ENCODE measurements around the gene UNKL.
A peak's percentile ranks its signal among the peaks of the same experiment; 100 is the strongest.

UNKL gene

DNA sequence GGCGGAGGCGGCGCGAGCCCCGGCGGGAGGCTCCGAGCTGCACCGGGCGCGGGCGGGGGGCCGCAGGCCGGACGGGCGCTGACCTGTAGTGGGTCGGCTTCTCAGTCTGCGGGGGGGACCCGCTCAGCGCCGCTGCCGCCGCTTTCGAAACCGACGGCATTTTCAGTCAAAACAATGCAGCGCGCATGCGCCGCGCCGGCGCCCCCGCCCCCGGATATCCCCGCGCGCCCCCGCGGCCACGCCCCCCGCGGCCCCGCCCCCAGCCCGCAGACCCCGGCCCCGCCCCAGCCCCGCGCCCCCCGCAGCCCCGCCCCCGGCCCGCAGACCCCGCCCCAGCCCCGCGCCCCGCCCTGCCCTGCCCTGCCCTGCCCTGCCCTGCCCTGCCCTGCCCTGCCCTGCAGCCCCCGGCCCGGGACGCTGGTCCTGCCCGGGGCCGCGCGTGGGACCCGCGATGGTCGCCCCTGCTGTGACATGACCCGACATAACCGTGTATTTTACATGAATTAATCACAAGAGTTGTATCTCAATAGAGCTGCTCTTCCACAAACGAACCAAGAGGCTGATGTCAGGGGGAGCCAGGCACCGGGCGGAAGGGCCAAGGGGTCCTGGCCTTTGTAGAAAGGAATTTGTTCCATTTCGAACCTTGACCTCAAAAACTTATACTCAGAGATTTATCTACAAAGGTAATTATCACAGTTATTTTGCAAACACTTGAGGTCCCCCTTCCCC is at the start of gene UNKL:
Gene UNKL (minus strand): TSS at position 173 of the 729 bp plus-strand sequence. CDS start 13 bp downstream, at position 160.
- peak in 46 of 56 donors; percentile 1 to 78 (median 40) for DNase-seq

- DNase-seq = no peak
Observed at GRCh38 chr16:1461146-1461545, 46.6 kb upstream of the UNKL start.

GRCh38 chr16:1460602-1461138 is 46.2 kb upstream of the UNKL start:
- DNase-seq = no peak

DNA sequence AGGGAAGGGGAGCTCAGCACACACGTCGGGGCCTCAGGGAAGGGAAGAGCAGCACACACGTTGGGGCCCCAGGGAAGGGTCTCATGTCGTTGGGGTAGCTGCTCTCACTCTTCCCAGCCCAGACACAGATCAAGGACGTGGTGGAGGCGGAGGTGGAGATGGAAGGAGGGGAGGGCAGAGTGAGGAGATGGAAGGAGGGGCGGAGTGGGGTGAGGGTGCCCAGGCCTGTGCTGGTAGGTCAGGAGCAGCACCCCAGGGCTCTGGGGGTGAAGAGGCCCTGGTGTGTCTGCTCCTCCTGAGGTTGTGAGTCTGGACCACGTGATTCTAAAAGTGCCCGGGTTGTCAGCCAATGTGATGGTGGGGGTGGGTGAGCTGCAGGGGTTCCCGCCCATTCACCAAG is 45.5 kb upstream of the UNKL start:
- no peak for DNase-seq

- DNase-seq = no peak
Observed at GRCh38 chr16:1458977-1459341, 44.5 kb upstream of the UNKL start.

DNA sequence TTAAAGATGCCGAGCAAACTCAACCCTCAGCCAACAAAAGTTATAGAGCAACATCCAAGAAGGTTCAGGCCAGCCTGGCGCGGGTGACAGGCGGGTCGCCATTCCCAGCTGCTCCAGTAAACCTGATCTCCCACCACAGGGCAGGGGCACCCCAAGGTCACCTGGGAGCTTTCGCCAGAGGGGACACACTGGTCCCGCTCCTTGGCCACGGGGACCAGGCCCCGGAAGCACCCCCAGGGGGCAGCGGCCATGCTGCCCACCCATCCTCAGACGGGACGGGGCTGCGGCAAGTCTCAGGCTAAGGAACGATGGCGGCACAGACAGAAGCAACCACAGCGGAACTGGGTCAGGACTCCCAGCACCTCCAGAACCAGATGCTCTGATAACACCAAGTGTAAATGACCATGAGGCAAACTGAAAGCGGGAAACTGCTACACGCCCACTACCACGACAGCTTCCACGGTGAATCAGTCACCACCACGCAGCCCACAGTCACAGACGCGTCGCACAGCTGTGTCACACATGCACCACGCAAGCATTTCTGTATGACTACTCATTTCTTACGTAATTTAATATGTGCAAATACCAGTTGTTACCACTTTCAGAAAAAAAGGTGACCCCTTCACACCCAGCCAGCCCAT is 44.0 kb upstream of the UNKL start:
- peak in 9 of 56 donors; percentile 5 to 22 (median 14) for DNase-seq

GRCh38 chr16:1457489-1458245 is 43.2 kb upstream of the UNKL start:
- no peak for DNase-seq

- no peak for DNase-seq
Observed at GRCh38 chr16:1456951-1457350, 42.4 kb upstream of the UNKL start.

DNA sequence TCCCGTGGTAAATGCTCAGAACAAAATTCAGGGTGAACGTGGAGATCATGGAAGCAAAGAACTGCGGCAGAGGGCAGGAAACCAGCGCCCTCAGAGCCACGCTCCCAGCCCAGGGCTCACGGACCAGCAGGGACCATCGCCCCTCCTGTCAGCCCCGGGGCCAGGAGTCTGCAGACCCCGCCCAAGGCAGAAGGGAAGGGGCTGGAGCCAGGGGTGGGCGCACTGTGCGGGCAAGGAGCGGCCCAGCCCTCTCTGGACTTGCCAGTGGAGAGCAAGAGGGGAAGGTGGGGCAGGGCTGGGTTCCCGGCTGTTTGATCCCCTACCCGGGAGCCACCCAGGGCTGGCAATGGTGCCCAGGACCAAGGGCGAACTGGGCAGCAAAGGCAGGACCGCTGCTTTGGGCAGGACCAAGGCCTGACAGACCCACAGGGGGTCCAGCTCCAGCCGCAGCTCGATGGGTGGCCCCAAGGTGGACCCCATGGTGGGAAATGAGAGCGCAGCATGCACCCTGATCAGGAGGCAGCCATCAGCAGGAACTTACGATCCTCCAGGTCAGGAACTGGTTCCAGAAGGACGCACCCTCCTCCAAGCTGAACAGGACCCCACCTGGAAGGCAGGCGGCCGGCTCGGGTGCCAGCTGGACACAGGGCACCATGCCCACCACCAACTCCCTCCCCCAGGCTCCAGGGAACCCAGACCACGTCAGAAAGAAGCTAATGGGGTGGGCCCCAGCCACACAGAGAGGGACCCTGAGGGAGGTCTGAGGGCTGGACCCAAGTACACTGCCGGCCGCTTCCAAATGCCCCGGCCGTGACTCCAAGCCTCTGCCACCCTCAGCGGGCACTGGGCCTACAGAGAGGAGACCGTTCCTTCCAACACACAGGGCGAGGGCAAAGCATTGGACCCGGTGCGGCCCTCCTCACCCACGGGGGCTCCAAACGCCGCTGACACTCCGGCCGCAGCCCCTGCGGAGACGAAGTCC is 41.0 kb upstream of the UNKL start:
- DNase-seq = no peak

DNA sequence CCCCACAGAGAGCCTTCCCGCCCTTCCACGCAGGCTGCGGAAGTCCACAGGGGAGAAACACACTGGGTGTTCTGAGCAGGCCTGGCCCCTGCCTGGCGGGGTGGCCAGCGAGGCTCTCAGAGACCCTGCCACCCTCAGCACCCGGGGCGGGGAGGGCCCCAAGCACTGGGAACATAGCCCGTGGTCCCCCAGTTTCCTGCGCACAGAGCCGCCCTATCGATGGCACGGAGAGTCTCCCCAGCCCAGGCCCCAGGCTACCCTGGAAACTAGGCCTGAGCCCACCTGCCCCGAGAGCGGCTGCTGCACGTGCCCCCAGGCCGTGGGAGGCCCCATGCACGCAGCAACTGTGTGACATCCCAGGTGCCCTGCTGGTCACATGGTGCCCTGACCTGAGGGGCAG is 40.1 kb upstream of the UNKL start:
- no peak for DNase-seq

- no peak for DNase-seq
Observed at GRCh38 chr16:1453316-1453715, 38.8 kb upstream of the UNKL start.

- DNase-seq = no peak
Observed at GRCh38 chr16:1452530-1452929, 38.0 kb upstream of the UNKL start.

DNA sequence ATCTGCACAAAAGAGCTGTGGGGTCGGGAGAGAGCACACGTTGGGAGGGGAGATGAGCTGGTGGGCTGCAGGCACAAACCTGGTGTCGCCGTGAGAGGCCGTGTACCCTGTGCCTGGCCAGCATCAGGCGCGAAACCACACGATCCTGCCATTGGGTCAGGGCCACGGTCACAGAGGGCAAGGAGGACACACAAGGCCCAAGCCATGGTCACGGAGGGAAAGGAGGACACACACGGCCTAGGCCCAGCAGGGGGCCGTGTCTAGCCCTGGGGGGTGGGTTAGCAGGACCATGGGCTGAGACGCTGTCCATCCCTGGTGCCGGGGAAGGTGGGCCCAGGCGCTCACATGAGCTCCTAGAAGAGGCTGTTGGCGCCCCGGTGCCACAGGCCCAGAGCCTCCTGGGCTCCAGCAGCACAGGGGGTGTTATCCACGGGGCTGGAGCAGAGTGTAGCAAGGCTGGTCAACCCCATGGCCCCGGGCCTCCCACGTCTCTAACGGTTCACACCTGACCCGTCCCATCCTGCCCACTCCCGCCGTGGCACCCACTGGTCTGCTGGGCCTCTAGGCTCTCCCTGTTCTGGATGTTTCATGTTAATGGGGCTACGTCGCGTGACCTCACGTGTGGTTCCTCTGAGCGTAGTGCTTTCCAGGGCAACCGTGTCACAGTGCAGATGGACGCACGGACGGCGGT is 37.3 kb upstream of the UNKL start:
- DNase-seq = no peak

- no peak for DNase-seq
Observed at GRCh38 chr16:1450841-1451240, 36.3 kb upstream of the UNKL start.

DNA sequence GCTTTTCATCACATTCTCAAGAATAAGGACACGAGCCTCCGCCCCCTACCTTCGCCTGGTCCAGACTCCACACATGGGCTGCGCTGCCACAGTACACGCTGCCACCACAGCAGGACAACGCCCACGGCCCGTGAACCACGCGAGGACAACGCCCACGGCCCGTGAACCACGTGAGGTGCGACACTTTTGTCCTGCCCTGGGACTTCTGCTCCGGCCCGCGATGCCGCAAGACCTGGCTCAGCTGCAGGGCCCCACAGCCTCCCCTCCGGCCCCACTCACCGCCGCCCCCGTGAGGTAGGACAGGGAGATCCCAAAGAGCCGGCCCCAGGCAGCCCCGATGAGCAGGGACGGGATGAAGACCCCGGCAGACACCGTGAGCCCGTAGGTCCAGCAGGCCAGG is 35.7 kb upstream of the UNKL start:
- DNase-seq = no peak

- no peak for DNase-seq
Observed at GRCh38 chr16:1449201-1449788, 34.8 kb upstream of the UNKL start.

GRCh38 chr16:1448536-1449116 is 34.1 kb upstream of the UNKL start:
- no peak for DNase-seq

DNA sequence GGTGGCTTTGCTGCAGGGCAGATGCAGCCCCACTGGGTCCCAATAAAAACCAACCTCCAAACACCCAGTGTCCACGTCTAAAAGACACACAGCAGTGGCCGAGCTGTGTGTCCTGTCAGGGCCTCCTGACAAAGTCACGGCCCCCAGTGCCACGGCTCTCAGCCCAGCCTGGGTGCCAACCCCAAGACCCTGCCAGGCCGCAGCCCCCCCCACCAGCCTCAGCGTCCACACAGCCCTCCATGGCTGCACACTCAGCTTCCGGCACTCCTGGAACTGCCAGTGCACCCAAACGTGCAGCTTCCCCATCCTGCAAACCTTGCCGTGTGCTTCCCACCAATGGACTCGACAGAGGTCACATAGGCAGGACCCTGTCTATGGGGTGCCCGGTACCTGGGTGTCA is 33.5 kb upstream of the UNKL start:
- DNase-seq = no peak

DNA sequence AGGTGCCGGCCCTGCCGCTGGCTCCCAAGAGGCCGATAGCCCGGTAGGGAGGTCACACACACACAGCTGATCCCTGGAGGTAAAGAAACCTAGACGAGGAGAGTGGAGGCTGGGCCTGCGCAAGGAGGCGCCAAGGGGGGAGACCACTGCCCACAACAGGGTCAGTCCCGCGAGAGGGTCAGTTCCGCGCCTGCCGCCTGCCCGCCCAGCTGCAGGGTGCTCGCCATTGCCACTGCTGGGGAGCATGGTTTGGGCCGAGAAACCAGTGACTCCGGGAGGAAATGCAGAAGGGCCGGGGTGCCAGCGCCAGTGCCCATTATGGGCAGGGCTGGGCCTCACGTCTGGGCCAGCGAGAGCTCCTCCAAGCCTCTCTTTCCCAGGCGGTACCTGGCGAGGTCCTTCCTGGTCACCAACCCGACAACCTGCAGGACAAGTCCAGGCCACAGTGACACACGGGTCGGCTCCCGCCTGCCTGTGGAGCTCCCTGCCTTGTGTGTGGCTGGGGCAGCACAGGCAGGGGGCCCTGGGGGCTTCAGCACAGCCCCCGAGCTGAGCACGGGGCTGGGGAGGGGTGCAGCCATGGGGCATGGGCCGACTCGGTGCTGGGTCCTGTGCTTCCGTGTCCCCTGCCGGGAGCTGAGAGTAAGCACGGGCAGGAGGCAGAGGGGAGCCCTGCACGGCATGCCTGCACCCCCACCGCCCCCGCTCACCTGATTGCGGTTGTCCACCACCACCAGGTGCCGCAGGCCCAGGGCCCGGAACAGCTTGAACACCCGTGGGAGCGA is 32.0 kb upstream of the UNKL start:
- DNase-seq = no peak
